Measurements from ENCODE around the gene IFNAR1.

GRCh38 chr21:33314111-33314510 lies 10.7 kb upstream of the IFNAR1 start:
- TF ChIP-seq POLR2A (IDR thresholded peaks at IDR 0.05) (no peak), CTCF (IDR thresholded peaks at IDR 0.05) (no peak)
